ENCODE results near the gene ECT2L.
"Not testable (repeated sequence)": the region's sequence is repeated elsewhere in the genome, so short reads cannot be mapped to it uniquely, and the experiment has no call there.

Gene ECT2L

GRCh38 chr6:138864343-138864890 lies 68.5 kb downstream of the ECT2L start:
- no peak for DNase-seq

GRCh38 chr6:138865480-138866109 lies 69.7 kb downstream of the ECT2L start:
- DNase-seq, result no peak

GRCh38 chr6:138868181-138868580 lies 72.3 kb downstream of the ECT2L start:
- no peak for DNase-seq

- DNase-seq, result no peak
These were observed 73.5 kb downstream of the ECT2L start for GRCh38 chr6:138869398-138869797.

- DNase-seq, result no peak
These were observed 77.3 kb downstream of the ECT2L start for GRCh38 chr6:138873191-138873590.

GRCh38 chr6:138882369-138883017 lies 86.6 kb downstream of the ECT2L start:
- DNase-seq, result no peak

GRCh38 chr6:138885156-138885819 lies 89.4 kb downstream of the ECT2L start:
- DNase-seq, result no peak

- DNase-seq, result no peak
These were observed 95.5 kb downstream of the ECT2L start for GRCh38 chr6:138891255-138891986.

GRCh38 chr6:138896104-138896756 lies 100.3 kb downstream of the ECT2L start:
- DNase-seq, result no peak

GRCh38 chr6:138897031-138897430 lies 101.1 kb downstream of the ECT2L start:
- no peak for DNase-seq

- DNase-seq, result no peak
These were observed 111.3 kb downstream of the ECT2L start for GRCh38 chr6:138907167-138907566.

- no peak for DNase-seq
These were observed 113.6 kb downstream of the ECT2L start for GRCh38 chr6:138909511-138909910.

GRCh38 chr6:138909975-138910374 lies 114.1 kb downstream of the ECT2L start:
- no peak for DNase-seq

GRCh38 chr6:138912308-138912707 lies 116.4 kb downstream of the ECT2L start:
- DNase-seq, result no peak

- DNase-seq, result no peak
These were observed 118.8 kb downstream of the ECT2L start for GRCh38 chr6:138914701-138915100.

- DNase-seq, result no peak
These were observed 125.0 kb downstream of the ECT2L start for GRCh38 chr6:138920906-138921305.

GRCh38 chr6:138923561-138923960 lies 127.7 kb downstream of the ECT2L start:
- DNase-seq, result no peak

GRCh38 chr6:138925806-138926205 lies 129.9 kb downstream of the ECT2L start:
- no peak for DNase-seq

- DNase-seq, result no peak
These were observed 130.7 kb downstream of the ECT2L start for GRCh38 chr6:138926579-138926978.

GRCh38 chr6:138931660-138932059 lies 135.8 kb downstream of the ECT2L start:
- DNase-seq, result no peak

GRCh38 chr6:138936873-138937272 lies 141.0 kb downstream of the ECT2L start:
- not testable (repeated sequence) for DNase-seq

- no peak for DNase-seq
These were observed 147.3 kb downstream of the ECT2L start for GRCh38 chr6:138943089-138943625.
